HEK293 (cell line): Measurements from ENCODE around the gene FBXL7.

Experiments used
- CTCF ChIA-PET: fragments of 350-600 bp; formaldehyde crosslinking; extraction: SDS; loops from one replicate; lab custom pipeline; 2021; ENCODE audit warnings: antibody characterized with exemption; lab: Yijun Ruan, JAX
- POLR2A ChIA-PET: fragments of 300-600 bp; formaldehyde crosslinking; extraction: SDS; loops from one replicate; lab custom pipeline; 2020; ENCODE audit warnings: antibody characterized with exemption, inconsistent platforms; lab: Yijun Ruan, JAX
- H3K27ac ChIP-seq: fragments of 200-500 bp; sonication (Bioruptor generic); 2 replicates; pipeline ENCODE4 v1.5.1; 2014; ENCODE audit warnings: low read depth, low read length, control low read depth, inconsistent platforms; ENCODE audit errors: extremely low read depth
- H3K36me3 ChIP-seq, 2 experiments: fragments of 200-500 bp in 1 of 2; sonication (Bioruptor generic) in 1 of 2; 1 replicate in 1 of 2; 2 replicates in 1 of 2; pipeline ENCODE4 v1.5.1; 2014 to 2017; ENCODE audit warnings: inconsistent platforms in 2 of 2, low read length in 2 of 2; ENCODE audit not compliant: control insufficient read depth in 2 of 2, insufficient read depth in 1 of 2
- H3K4me1 ChIP-seq: fragments of 200-500 bp; sonication (Bioruptor generic); 2 replicates; pipeline ENCODE4 v1.5.1; 2014; ENCODE audit warnings: mild to moderate bottlenecking, low read length, inconsistent platforms; ENCODE audit not compliant: control insufficient read depth, insufficient read depth
- H3K4me3 ChIP-seq: 2 replicates; pipeline ENCODE4 v1.5.1; 2011; ENCODE audit warnings: low read depth, mild to moderate bottlenecking, control low read depth, low read length, moderate library complexity
- H3K9me3 ChIP-seq: fragments of 200-500 bp; sonication (Bioruptor generic); 2 replicates; pipeline ENCODE4 v1.5.1; 2014; ENCODE audit warnings: low read depth, low read length, inconsistent platforms; ENCODE audit not compliant: control insufficient read depth, insufficient read depth
- HOXD13 ChIP-seq: sonication (generic); formaldehyde crosslinking; IDR thresholded peaks from 2 replicates; pipeline ENCODE4 v1.8.0; 2022; ENCODE audit warnings: missing genetic modification reagents, borderline replicate concordance
- KLF7 ChIP-seq: fragments of 450-650 bp; formaldehyde crosslinking; IDR thresholded peaks from 2 replicates; pipeline ENCODE4 v1.5.1; 2016; ENCODE audit warnings: missing biosample characterization, missing genetic modification characterization, borderline replicate concordance
- PRDM1 ChIP-seq: fragments of 450-650 bp; formaldehyde crosslinking; IDR thresholded peaks from 2 replicates; pipeline ENCODE4; 2016; ENCODE audit warnings: missing biosample characterization, missing genetic modification characterization
- PRDM2 ChIP-seq: fragments of 450-650 bp; formaldehyde crosslinking; IDR thresholded peaks from 2 replicates; pipeline ENCODE4 v1.5.1; 2016; ENCODE audit warnings: missing biosample characterization, missing genetic modification characterization, borderline replicate concordance
- ZBTB49 ChIP-seq: fragments of 450-650 bp; formaldehyde crosslinking; IDR thresholded peaks from 2 replicates; pipeline ENCODE4 v1.5.1; 2016; ENCODE audit warnings: missing biosample characterization, missing genetic modification characterization, low read depth
- ZBTB7A ChIP-seq: fragments of 450-650 bp; formaldehyde crosslinking; IDR thresholded peaks from 2 replicates; pipeline ENCODE4 v1.5.1; 2016; ENCODE audit warnings: low read depth, missing biosample characterization, missing genetic modification characterization
- ZFHX2 ChIP-seq: fragments of 450-650 bp; formaldehyde crosslinking; conservative IDR thresholded peaks from 2 replicates; pipeline ENCODE4 v1.5.1; 2016; ENCODE audit warnings: missing biosample characterization, missing genetic modification characterization
- ZNF341 ChIP-seq: fragments of 450-650 bp; formaldehyde crosslinking; IDR thresholded peaks from 2 replicates; pipeline ENCODE4; 2016; ENCODE audit warnings: low read depth, missing biosample characterization, missing genetic modification characterization
- ZNF433 ChIP-seq: fragments of 450-650 bp; formaldehyde crosslinking; IDR thresholded peaks from 2 replicates; pipeline ENCODE4 v1.5.1; 2016; ENCODE audit warnings: missing biosample characterization, missing genetic modification characterization, low read depth
- ZNF501 ChIP-seq: fragments of 450-650 bp; formaldehyde crosslinking; IDR thresholded peaks from 2 replicates; pipeline ENCODE4 v1.5.1; 2016; ENCODE audit warnings: missing biosample characterization, missing genetic modification characterization
- ZNF658 ChIP-seq: fragments of 450-650 bp; formaldehyde crosslinking; IDR thresholded peaks from 2 replicates; pipeline ENCODE4; 2016; ENCODE audit warnings: missing biosample characterization, missing genetic modification characterization
- ZNF707 ChIP-seq: fragments of 450-650 bp; formaldehyde crosslinking; IDR thresholded peaks from 2 replicates; pipeline ENCODE4 v1.5.1; 2016; ENCODE audit warnings: missing biosample characterization, missing genetic modification characterization
- ZNF747 ChIP-seq: fragments of 450-650 bp; formaldehyde crosslinking; IDR thresholded peaks from 2 replicates; pipeline ENCODE4 v1.5.1; 2016; ENCODE audit warnings: missing biosample characterization, missing genetic modification characterization
- ZNF837 ChIP-seq: fragments of 450-650 bp; formaldehyde crosslinking; IDR thresholded peaks from 2 replicates; pipeline ENCODE4 v1.5.1; 2016; ENCODE audit warnings: missing biosample characterization, missing genetic modification characterization
- ZNF843 ChIP-seq: fragments of 450-650 bp; formaldehyde crosslinking; IDR thresholded peaks from 2 replicates; pipeline ENCODE4 v1.5.1; 2016; ENCODE audit warnings: missing biosample characterization, missing genetic modification characterization
- ZSCAN23 ChIP-seq: fragments of 450-650 bp; formaldehyde crosslinking; IDR thresholded peaks from 2 replicates; pipeline ENCODE4 v1.5.1; 2016; ENCODE audit warnings: missing biosample characterization, missing genetic modification characterization
- ZSCAN30 ChIP-seq: fragments of 450-650 bp; IDR thresholded peaks from 2 replicates; pipeline ENCODE4 v1.5.1; 2018; ENCODE audit warnings: missing biosample characterization, mild to moderate bottlenecking, missing genetic modification characterization, moderate library complexity
- TF ChIP-seq, protein P1 (sequence below): fragments of 450-650 bp; formaldehyde crosslinking; IDR thresholded peaks from 2 replicates; pipeline ENCODE4 v1.5.1; 2017; ENCODE audit warnings: missing biosample characterization, mild to moderate bottlenecking, missing genetic modification characterization, moderate library complexity
- TF ChIP-seq, protein P2 (sequence below): fragments of 450-650 bp; IDR thresholded peaks from 2 replicates; pipeline ENCODE4 v1.5.1; 2018; ENCODE audit warnings: missing biosample characterization, mild to moderate bottlenecking, missing genetic modification characterization
- TF ChIP-seq, protein P3 (sequence below): fragments of 450-650 bp; IDR thresholded peaks from 2 replicates; pipeline ENCODE4 v1.5.1; 2018; ENCODE audit warnings: missing biosample characterization, missing genetic modification characterization

Gene FBXL7

GRCh38 chr5:15787681-15788080 lies 287.7 kb downstream of the FBXL7 start:
- Histone ChIP-seq H3K36me3 (no peaks in the 10 kb centered on the region), H3K27ac (no peak overlapping the region), H3K9me3 (no peaks in the 10 kb centered on the region), H3K4me1 (no peaks in the 10 kb centered on the region), H3K4me3 (no peak overlapping the region)
- ChIA-PET CTCF (no interaction called here), POLR2A (no interaction called here)
- TF ChIP-seq ZBTB7A (no peak), ZNF341 (no peak), ZSCAN30 (no peak), ZNF837 (tag by site-specific recombination) (no peak), ZNF747 (no peak), KLF7 (no peak), ZBTB49 (no peak), ZNF501 (tag by site-specific recombination) (no peak), ZFHX2 (tag by site-specific recombination) (no peak), ZNF433 (tag by site-specific recombination) (no peak), HOXD13 (CRISPR knock-in tag) (no peak), ZNF707 (no peak), PRDM2 (tag by site-specific recombination) (no peak), PRDM1 (tag by site-specific recombination) (no peak), ZSCAN23 (no peak), ZNF843 (tag by site-specific recombination) (no peak), ZNF658 (tag by site-specific recombination) (no peak)
- TF ChIP-seq, protein P1, sequence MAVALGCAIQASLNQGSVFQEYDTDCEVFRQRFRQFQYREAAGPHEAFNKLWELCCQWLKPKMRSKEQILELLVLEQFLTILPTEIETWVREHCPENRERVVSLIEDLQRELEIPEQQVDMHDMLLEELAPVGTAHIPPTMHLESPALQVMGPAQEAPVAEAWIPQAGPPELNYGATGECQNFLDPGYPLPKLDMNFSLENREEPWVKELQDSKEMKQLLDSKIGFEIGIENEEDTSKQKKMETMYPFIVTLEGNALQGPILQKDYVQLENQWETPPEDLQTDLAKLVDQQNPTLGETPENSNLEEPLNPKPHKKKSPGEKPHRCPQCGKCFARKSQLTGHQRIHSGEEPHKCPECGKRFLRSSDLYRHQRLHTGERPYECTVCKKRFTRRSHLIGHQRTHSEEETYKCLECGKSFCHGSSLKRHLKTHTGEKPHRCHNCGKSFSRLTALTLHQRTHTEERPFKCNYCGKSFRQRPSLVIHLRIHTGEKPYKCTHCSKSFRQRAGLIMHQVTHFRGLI (tag by site-specific recombination), result no peak
- TF ChIP-seq, protein P2, sequence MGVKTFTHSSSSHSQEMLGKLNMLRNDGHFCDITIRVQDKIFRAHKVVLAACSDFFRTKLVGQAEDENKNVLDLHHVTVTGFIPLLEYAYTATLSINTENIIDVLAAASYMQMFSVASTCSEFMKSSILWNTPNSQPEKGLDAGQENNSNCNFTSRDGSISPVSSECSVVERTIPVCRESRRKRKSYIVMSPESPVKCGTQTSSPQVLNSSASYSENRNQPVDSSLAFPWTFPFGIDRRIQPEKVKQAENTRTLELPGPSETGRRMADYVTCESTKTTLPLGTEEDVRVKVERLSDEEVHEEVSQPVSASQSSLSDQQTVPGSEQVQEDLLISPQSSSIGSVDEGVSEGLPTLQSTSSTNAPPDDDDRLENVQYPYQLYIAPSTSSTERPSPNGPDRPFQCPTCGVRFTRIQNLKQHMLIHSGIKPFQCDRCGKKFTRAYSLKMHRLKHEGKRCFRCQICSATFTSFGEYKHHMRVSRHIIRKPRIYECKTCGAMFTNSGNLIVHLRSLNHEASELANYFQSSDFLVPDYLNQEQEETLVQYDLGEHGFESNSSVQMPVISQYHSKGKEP (tag by site-specific recombination), result no peak
- TF ChIP-seq, protein P3, sequence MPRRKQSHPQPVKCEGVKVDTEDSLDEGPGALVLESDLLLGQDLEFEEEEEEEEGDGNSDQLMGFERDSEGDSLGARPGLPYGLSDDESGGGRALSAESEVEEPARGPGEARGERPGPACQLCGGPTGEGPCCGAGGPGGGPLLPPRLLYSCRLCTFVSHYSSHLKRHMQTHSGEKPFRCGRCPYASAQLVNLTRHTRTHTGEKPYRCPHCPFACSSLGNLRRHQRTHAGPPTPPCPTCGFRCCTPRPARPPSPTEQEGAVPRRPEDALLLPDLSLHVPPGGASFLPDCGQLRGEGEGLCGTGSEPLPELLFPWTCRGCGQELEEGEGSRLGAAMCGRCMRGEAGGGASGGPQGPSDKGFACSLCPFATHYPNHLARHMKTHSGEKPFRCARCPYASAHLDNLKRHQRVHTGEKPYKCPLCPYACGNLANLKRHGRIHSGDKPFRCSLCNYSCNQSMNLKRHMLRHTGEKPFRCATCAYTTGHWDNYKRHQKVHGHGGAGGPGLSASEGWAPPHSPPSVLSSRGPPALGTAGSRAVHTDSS (tag by site-specific recombination), result no peak
